ENCODE measurements around the gene DHX38. TPM values are rescaled to one million over a fixed set of nuclear protein-coding genes. Genes with fewer than 3 reads are reported as not detected.
"Not testable (repeated sequence)": the region's sequence is repeated elsewhere in the genome, so short reads cannot be mapped to it uniquely, and the experiment has no call there.

The DHX38 gene
- polyA plus RNA-seq, 3 donors, result 71.0 to 76.8 (median 76.1) TPM

DNA sequence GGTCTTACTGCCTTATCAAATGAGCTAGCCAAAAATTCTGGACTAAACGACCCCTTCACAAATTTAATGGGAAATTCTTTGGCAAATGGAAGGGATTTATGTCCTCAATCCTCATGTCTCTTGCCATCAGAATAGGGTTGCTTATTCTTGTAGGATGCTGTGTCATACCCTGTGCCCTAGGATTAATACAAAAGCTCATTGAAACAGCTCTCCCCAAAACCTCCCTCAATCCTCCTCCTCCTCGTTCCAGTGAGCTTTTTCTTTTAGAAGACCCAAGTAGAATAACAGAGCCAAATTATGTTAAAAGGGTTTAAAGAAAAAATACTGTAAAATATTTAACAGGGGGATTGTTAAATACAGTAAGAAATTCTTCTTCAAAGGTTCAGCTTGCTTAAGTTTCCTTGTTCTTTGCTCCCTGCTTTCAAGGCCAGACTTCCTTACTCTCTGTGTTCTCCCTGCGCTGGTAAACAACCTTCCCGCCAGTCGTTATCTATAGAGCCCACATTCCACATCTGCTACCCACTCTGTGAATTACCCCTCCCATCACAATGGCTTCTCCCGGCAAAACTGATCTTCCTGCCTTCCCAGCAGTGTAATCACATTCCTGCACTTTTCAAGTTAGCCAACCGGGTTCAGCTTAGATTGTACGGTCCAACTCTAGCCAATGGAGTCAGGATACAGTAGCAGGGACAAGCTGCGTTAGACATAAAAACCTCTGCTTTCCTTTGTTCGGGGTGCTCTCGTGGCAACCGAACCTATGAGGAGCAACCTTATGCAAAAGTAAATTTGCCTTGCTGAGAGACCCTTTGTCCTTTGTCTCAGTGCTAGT is 20.9 kb upstream of the DHX38 start:
- no peak for DNase-seq (ENCODE audit: extremely low read depth in 1 of 11, low read depth in 9 of 11, low spot score in 4 of 11)

DNA sequence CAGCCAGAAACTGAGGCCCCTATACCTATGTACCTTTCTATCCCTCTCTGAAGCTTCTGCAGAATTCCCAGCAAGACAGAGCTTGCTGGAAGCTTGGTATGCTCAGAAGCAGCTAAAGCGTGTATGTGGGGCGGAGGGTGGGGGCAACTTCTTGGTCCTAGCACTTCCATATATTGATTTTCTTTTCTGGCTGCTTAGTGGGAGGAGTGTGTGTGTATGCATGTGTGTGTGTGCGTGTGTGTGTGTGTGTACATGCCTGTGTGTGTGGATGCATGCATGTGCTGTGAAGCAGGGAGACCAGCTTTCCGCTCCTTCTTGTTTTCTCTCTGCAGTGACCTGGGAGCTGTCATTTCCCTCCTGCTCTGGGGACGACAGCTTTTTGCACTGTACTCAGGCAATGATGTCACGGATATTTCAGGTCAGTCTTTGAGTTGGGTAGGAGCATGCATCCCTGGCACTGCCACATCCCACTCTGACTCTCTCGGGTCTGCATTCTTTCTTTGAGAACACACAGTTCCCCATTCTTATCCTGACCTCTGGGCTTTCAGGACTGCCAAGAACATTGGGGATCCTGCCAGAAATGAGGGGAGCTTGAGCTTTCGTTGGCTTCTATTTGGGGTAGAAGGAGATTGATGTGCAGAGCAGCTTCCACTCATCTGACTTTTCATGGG is 20.0 kb upstream of the DHX38 start:
- no peak for DNase-seq (ENCODE audit: extremely low read depth in 1 of 11, low read depth in 9 of 11, low spot score in 4 of 11)

GRCh38 chr16:72075067-72075466 is 18.6 kb upstream of the DHX38 start:
- DNase-seq (ENCODE audit: extremely low read depth in 1 of 11, low read depth in 9 of 11, low spot score in 4 of 11), result not testable (repeated sequence)

DNA sequence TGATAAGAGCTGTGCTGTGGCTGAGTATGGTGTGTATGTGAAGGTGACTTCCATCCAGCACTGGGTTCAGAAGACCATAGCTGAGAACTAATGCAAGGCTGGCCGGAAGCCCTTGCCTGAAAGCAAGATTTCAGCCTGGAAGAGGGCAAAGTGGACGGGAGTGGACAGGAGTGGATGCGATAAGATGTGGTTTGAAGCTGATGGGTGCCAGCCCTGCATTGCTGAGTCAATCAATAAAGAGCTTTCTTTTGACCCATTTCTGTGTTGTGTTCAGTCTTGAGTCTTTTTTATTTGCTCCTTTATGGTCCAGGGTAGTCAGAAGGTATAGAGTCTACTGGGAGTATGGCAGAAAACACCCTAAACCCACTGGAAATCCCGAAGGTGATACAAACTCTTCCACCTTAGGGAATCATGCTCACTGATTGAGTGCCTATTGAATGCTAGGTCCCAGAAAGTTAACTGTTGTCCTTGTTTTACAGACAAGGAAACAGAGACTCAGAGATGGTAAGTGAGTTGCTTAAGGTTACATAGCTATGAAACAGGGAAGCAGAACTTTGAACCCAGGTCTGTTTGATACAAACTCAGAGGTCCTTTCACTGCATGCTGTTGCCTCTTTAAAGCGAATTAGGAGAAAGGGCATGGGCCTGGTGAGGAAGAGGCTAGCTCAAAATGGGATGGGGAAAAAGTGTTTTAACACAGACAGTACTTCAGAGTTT is 16.5 kb upstream of the DHX38 start:
- DNase-seq (ENCODE audit: extremely low read depth in 1 of 11, low read depth in 9 of 11, low spot score in 4 of 11), result not testable (repeated sequence)

DNA sequence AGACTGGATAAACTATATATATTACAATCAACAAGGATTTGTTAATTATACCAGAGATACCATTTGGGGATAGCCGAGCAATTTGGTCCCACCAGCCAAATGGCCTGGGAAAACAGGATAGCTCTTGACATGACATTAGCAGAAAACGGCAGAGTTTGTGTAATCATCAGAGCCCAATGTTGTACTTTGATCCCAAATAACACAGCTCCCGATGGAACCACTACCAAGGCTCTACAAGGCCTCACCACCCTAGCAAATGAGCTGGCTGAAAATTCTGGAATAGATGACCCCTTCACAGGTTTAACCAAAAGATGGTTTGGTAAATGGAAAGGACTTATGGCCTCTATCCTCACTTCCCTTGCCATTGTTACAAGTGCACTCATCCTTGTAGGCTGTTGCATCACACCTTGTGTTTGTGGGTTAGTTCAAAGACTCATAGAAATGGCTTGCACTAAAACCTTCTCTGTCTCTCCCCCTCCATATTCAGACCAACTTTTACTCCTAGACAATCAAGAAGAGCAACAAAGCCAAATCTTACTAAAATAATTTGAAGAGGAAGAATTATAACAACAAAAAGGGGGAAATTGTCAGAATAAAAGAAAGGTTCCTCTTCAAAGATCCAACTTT is 9.8 kb upstream of the DHX38 start:
- no peak for DNase-seq (ENCODE audit: extremely low read depth in 1 of 11, low read depth in 9 of 11, low spot score in 4 of 11)

- no peak for DNase-seq (ENCODE audit: extremely low read depth in 1 of 11, low read depth in 9 of 11, low spot score in 4 of 11)
These were observed 9.2 kb upstream of the DHX38 start for GRCh38 chr16:72084445-72084844.

DNA sequence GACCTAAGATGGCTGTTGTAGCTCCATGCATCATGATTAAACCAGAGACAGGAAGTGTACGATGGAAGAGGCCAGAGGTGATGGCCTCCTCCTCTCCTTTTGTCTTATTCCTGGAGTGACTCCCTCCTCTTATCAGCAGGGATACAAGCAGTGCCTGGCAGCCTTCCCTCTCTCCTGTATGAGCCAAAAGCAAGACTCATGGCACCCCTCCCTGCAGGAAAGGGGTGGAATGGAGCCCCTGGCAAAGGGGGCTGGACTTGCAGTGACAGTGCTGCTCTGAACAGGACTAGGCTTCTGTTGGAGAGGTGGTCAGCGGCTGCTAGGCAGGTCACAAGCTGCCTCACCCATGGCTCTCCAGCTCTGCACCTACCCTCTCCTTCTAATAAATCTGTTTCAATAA is 8.6 kb upstream of the DHX38 start:
- DNase-seq (ENCODE audit: extremely low read depth in 1 of 11, low read depth in 9 of 11, low spot score in 4 of 11), result no peak

- no peak for DNase-seq (ENCODE audit: extremely low read depth in 1 of 11, low read depth in 9 of 11, low spot score in 4 of 11)
These were observed 2.4 kb upstream of the DHX38 start for GRCh38 chr16:72091217-72091616.

DNA sequence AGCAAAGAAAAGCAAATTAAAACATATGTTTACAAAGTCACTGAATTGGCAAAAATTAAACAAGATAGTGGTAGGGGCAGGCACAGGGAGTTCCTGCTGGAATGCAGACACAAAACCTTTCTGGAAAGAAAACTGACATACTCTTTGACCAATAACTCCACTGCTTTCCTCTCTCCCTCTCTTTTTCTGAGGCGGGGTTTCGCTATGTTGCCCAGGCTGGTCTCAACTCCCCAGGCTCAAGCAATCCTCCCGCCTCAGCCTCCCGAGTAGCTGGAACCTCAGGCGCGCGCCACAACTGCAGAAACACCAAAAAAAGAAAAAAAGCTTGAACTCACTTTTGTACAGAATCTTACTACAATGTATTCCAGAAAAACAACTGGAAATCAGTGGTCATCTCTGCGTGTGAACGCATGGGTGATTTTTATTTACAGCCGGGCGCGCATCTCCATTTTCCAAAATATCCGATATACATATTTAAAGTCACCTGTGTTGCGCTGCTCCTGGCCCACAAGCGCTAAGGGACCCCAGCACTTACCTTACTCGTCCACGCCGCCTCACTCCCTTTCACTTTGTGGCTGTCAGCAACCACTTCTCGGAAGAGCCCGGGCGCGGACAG is 707 bp upstream of the DHX38 start:
- DNase-seq (ENCODE audit: extremely low read depth in 1 of 11, low read depth in 9 of 11, low spot score in 4 of 11), result peak in 3 of 11 donors; percentile 18 to 22 (median 20)

DNA sequence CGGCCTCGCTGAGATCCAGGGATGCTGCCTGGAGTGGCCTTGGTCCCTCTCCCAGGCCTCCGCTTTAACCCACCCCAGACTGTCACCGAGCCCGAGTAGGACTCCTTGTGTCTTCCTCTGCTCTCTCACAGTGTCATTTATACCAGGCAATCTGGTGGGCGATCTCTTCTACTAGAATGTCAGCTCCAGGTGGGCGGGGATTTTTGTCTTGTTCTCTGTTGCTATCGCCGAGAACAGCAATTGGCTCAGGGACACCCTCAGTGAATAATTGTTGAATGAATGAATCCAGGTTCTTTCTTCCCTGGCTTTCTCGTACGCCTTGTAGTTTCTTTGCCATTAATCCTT is 591 bp downstream of the DHX38 start:
- DNase-seq (ENCODE audit: extremely low read depth in 1 of 11, low read depth in 9 of 11, low spot score in 4 of 11), result no peak

DNA sequence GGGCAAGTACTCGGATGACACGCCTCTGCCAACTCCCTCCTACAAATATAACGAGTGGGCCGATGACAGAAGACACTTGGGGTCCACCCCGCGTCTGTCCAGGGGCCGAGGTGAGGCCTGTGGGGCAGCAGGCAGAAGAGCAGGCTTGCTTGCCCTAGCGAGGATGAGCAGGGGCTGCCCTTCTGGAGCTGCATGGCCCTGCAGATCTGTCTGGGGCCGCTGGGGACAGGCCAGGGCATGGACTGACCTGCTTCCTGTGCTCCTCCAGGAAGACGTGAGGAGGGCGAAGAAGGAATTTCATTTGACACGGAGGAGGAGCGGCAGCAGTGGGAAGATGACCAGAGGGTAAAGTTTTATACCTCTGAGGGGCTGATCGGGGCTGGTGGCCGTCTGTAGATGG is 5.3 kb downstream of the DHX38 start:
- DNase-seq (ENCODE audit: extremely low read depth in 1 of 11, low read depth in 9 of 11, low spot score in 4 of 11), result no peak

DNA sequence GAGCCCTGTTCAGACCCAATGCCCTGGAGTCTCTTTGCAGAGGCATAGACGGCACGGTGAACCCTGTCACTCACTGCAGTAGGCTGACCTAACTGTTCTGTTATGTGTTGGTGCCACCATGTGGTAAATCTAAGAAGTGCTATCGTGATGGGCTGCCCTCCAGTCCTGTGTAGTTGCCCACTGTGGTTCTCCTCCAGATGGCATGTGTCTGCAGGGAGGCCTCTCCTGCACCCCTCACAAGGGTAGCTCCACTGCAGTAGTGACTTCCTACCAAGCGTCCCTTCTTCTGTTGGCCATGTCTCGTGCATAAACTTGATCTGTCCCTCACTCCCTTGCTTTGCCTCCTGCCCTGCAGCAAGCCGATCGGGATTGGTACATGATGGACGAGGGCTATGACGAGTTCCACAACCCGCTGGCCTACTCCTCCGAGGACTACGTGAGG is 5.8 kb downstream of the DHX38 start:
- DNase-seq (ENCODE audit: extremely low read depth in 1 of 11, low read depth in 9 of 11, low spot score in 4 of 11), result peak in 6 of 11 donors; percentile 10 to 41 (median 18)

DNA sequence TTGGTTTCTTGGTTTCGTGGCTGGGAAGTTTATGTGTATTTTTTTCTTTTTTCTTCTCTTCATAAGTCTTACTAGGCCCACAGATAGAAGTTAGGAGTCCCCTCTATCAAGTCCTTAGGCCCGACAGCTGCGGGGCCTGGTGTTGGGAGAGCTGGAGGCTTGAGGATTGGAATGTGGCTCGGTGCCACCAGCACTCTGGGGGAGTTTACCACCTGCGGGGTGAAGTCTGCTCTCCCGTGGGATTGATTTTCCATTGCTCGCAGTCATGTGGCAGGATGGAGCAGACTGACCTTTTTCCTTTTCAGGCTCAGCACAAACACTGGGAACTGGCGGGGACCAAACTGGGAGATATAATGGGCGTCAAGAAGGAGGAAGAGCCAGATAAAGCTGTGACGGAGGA is 7.5 kb downstream of the DHX38 start:
- no peak for DNase-seq (ENCODE audit: extremely low read depth in 1 of 11, low read depth in 9 of 11, low spot score in 4 of 11)

DNA sequence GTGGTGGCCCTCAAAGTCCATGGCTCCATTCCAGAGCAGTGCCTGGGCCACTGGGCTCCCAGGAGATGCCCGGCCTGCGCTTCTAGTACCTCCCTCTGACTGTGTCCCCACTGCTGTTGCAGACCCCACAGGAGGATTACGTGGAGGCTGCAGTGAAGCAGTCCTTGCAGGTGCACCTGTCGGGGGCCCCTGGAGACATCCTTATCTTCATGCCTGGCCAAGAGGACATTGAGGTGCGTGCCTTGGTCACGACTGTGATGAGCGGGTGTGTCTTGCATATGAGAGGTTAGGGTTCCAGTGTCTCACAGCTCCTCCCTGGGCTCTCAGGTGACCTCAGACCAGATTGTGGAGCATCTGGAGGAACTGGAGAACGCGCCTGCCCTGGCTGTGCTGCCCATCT is 11.3 kb downstream of the DHX38 start:
- DNase-seq (ENCODE audit: extremely low read depth in 1 of 11, low read depth in 9 of 11, low spot score in 4 of 11), result no peak

- no peak for DNase-seq (ENCODE audit: extremely low read depth in 1 of 11, low read depth in 9 of 11, low spot score in 4 of 11)
These were observed 12.3 kb downstream of the DHX38 start for GRCh38 chr16:72105978-72106377.

GRCh38 chr16:72107371-72107770 is 13.7 kb downstream of the DHX38 start:
- DNase-seq (ENCODE audit: extremely low read depth in 1 of 11, low read depth in 9 of 11, low spot score in 4 of 11), result no peak

DNA sequence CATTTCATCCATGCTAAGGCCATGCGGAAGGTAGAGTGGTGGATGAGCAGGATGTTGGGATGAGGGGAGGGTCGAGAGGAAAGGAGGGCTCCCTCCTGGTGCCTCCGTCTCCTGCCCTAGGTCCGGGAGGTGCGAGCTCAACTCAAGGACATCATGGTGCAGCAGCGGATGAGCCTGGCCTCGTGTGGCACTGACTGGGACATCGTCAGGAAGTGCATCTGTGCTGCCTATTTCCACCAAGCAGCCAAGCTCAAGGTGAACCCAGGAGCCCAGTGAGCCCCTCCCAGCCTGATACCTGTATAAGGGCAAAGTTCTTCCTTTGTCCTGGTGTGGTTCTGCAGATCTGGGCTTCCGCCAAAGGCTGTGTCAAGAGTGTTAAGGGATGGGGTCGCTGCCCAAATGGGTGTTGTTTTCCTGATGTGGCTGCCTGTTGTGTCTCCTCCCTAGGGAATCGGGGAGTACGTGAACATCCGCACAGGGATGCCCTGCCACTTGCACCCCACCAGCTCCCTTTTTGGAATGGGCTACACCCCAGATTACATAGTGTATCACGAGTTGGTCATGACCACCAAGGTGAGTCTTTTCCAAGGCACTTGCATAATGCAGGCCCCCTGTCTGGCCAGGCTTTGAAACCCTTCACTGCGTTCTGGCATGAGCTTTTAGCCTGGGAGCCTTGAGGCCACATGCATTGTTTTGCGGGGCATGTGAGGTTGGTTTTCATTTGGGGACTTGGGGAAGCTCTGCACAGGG is 14.9 kb downstream of the DHX38 start:
- DNase-seq (ENCODE audit: extremely low read depth in 1 of 11, low read depth in 9 of 11, low spot score in 4 of 11), result no peak

DNA sequence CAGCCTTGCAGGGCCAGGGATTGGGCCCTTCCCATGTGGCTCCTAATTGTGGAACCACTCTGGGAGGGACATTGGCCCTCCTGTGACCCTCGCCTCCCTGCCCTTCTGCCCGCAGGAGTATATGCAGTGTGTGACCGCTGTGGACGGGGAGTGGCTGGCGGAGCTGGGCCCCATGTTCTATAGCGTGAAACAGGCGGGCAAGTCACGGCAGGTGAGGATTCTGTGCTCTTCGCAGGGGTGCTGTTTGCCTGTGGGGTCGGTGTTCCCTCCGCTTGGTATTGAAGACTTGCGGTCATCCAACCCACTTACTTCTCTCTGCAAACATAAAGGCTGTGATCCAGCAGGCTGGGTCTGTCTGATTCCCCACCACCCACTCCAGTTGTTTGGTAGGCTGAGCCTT is 15.7 kb downstream of the DHX38 start:
- no peak for DNase-seq (ENCODE audit: extremely low read depth in 1 of 11, low read depth in 9 of 11, low spot score in 4 of 11)

All from renal cortex interstitium (tissue), 11 donors.